Measurements from ENCODE around the gene ARL4D. TPM values are rescaled to one million over a fixed set of nuclear protein-coding genes. Genes with fewer than 3 reads are reported as not detected.
A peak's percentile ranks its signal among the peaks of the same experiment; 100 is the strongest.

Gene ARL4D
- total RNA-seq, 1 donor from 2014 or later, result 35.7 TPM

GRCh38 chr17:43385046-43385831, 13.6 kb upstream of the ARL4D start:
- Mint-ChIP-seq H3K4me1 (ENCODE audit: unreplicated experiment) (peaks cover 2% of the 10 kb centered on the region), H3K27me3 (ENCODE audit: unreplicated experiment) (peaks cover 4% of the 10 kb centered on the region), H3K27ac (ENCODE audit: unreplicated experiment) (no peak overlapping the region), H3K9me3 (ENCODE audit: unreplicated experiment) (peaks cover 7% of the 10 kb centered on the region), H3K4me3 (ENCODE audit: unreplicated experiment) (no peak overlapping the region), H3K36me3 (ENCODE audit: low read depth, unreplicated experiment) (peaks cover 8% of the 10 kb centered on the region)
- no peak for DNase-seq (ENCODE audit: low spot score)
- TF ChIP-seq CTCF (IDR thresholded peaks at IDR 0.05; ENCODE audit: unreplicated experiment), result no peak

GRCh38 chr17:43388359-43389045, 10.3 kb upstream of the ARL4D start:
- no peaks in the 10 kb centered on the region for H3K36me3 Mint-ChIP-seq (ENCODE audit: low read depth, unreplicated experiment)
- no peak for TF ChIP-seq CTCF (IDR thresholded peaks at IDR 0.05; ENCODE audit: unreplicated experiment)
- DNase-seq (ENCODE audit: low spot score), result peak; percentile 82
- H3K27me3 Mint-ChIP-seq (ENCODE audit: unreplicated experiment), result peaks cover 5% of the 10 kb centered on the region
- no peaks in the 10 kb centered on the region for H3K9me3 Mint-ChIP-seq (ENCODE audit: unreplicated experiment)
- peak overlapping the region; percentile 89 for H3K4me3 Mint-ChIP-seq (ENCODE audit: unreplicated experiment)
- peak overlapping the region; percentile 96 for H3K27ac Mint-ChIP-seq (ENCODE audit: unreplicated experiment)
- H3K4me1 Mint-ChIP-seq (ENCODE audit: unreplicated experiment), result peaks cover 2% of the 10 kb centered on the region

GRCh38 chr17:43389046-43389947, 9.5 kb upstream of the ARL4D start:
- Mint-ChIP-seq H3K27me3 (ENCODE audit: unreplicated experiment) (peaks cover 5% of the 10 kb centered on the region), H3K4me1 (ENCODE audit: unreplicated experiment) (peaks cover 6% of the 10 kb centered on the region), H3K36me3 (ENCODE audit: low read depth, unreplicated experiment) (no peaks in the 10 kb centered on the region), H3K9me3 (ENCODE audit: unreplicated experiment) (no peaks in the 10 kb centered on the region), H3K27ac (ENCODE audit: unreplicated experiment) (peak overlapping the region; percentile 90), H3K4me3 (ENCODE audit: unreplicated experiment) (peak overlapping the region; percentile 89)
- DNase-seq (ENCODE audit: low spot score), result peak; percentile 58
- TF ChIP-seq CTCF (IDR thresholded peaks at IDR 0.05; ENCODE audit: unreplicated experiment), result peak; percentile 83

GRCh38 chr17:43392397-43392796, 6.4 kb upstream of the ARL4D start:
- no peak overlapping the region for H3K27ac Mint-ChIP-seq (ENCODE audit: unreplicated experiment)
- no peak for TF ChIP-seq CTCF (IDR thresholded peaks at IDR 0.05; ENCODE audit: unreplicated experiment)
- DNase-seq (ENCODE audit: low spot score), result no peak
- no peaks in the 10 kb centered on the region for H3K36me3 Mint-ChIP-seq (ENCODE audit: low read depth, unreplicated experiment)
- no peak overlapping the region for H3K4me3 Mint-ChIP-seq (ENCODE audit: unreplicated experiment)
- peaks cover 5% of the 10 kb centered on the region for H3K27me3 Mint-ChIP-seq (ENCODE audit: unreplicated experiment)
- H3K9me3 Mint-ChIP-seq (ENCODE audit: unreplicated experiment), result no peaks in the 10 kb centered on the region
- peaks cover 16% of the 10 kb centered on the region for H3K4me1 Mint-ChIP-seq (ENCODE audit: unreplicated experiment)
